ENCODE measurements around the gene PLXNA2. TPM values are rescaled to one million over a fixed set of nuclear protein-coding genes. Genes with fewer than 3 reads are reported as not detected.

PLXNA2 gene
- total and polyA plus RNA-seq, 2 of the 8 experiments (the other 6 are each of a cell fraction or from before 2014, with no cell fraction given): 0.33 to 1.5 TPM

- WGBS, 2 experiments (ENCODE audit: extremely low coverage in 1 of 2, insufficient coverage in 1 of 2, insufficient read length in 1 of 2, insufficient replicate concordance in 2 of 2, low coverage in 1 of 2, low lambda C conversion rate in 2 of 2, missing lambda C conversion rate in 1 of 2): 92% methylated on average over 7 of the region's 7 CpGs; no CpG with 5 or more reads in 1 of the 2 experiments
- Histone ChIP-seq H3K4ac (replicated peaks; ENCODE audit: insufficient read length, low read depth, low read length) (no peak overlapping the region), H3K4me3 (ENCODE audit: extremely low read depth in 1 of 4, insufficient read depth in 2 of 4, low read depth in 3 of 4, low read length in 4 of 4) (no peak overlapping the region), H2BK20ac (ENCODE audit: low read length) (no peak overlapping the region), H3K4me2 (ENCODE audit: insufficient read depth in 1 of 2, low read depth in 2 of 2, low read length in 2 of 2) (no peak overlapping the region), H3K79me2 (ENCODE audit: control insufficient read depth in 1 of 2, insufficient read depth in 2 of 2, low read length in 2 of 2) (no peaks in the 10 kb centered on the region), H3K27ac (ENCODE audit: low read depth, low read length) (no peak overlapping the region), H3K23ac (ENCODE audit: insufficient read length) (no peak overlapping the region), H4K91ac (replicated peaks; ENCODE audit: insufficient read length, low read length) (no peak overlapping the region), H3K23me2 (ENCODE audit: low read depth, low read length) (no peaks in the 10 kb centered on the region), H3K4me1 (replicated peaks in 1 of 4; ENCODE audit: control insufficient read depth in 3 of 4, insufficient read depth in 4 of 4, low read length in 3 of 4) (peaks cover 0 to 4% (median 3%) of the 10 kb centered on the region in 4 experiments; a peak in 5 of 7 replicates), H2BK15ac (ENCODE audit: low read length) (no peak overlapping the region), H3K14ac (ENCODE audit: insufficient read length) (no peak overlapping the region), H2BK12ac (ENCODE audit: low read depth, low read length) (no peak overlapping the region), H3K27me3 (replicated peaks in 1 of 4; ENCODE audit: control insufficient read depth in 3 of 4, extremely low read depth in 1 of 4, insufficient read depth in 3 of 4, low read length in 3 of 4) (no peaks in the 10 kb centered on the region), H3K9me3 (ENCODE audit: insufficient read depth in 2 of 2, low read depth in 1 of 2, low read length in 1 of 2) (no peaks in the 10 kb centered on the region), H2AK5ac (ENCODE audit: low read depth, low read length) (no peak overlapping the region), H4K5ac (ENCODE audit: insufficient read length, low read depth, low read length) (no peak overlapping the region), H4K8ac (ENCODE audit: extremely low read depth, insufficient read depth, low read length) (no peak overlapping the region), H2BK120ac (replicated peaks; ENCODE audit: low read depth, low read length) (no peak overlapping the region), H2AFZ (ENCODE audit: low read length) (no peak overlapping the region), H3K56ac (replicated peaks; ENCODE audit: insufficient read length, low read depth, low read length) (no peak overlapping the region), H4K20me1 (replicated peaks in 1 of 2; ENCODE audit: control insufficient read depth in 1 of 2, insufficient read depth in 2 of 2, low read length in 2 of 2) (no peaks in the 10 kb centered on the region), H2BK5ac (ENCODE audit: low read depth, low read length) (no peak overlapping the region), H3K18ac (ENCODE audit: extremely low read depth, low read length) (no peak overlapping the region), H3K36me3 (ENCODE audit: control insufficient read depth in 2 of 4, insufficient read depth in 4 of 4, low read length in 3 of 4) (no peaks in the 10 kb centered on the region), H3K79me1 (ENCODE audit: low read depth, low read length) (no peaks in the 10 kb centered on the region), H3K9ac (replicated peaks in 1 of 4; ENCODE audit: extremely low read depth in 1 of 4, low read depth in 3 of 4, low read length in 3 of 4) (no peak overlapping the region)
- ChIA-PET POLR2A (ENCODE audit: partially characterized antibody) (no interaction called here), CTCF (ENCODE audit: partially characterized antibody) (interaction anchor here (1.4 to 3.3 kb wide), 2 partner anchors 11 to 180 kb away, joined by 4 to 16 read pairs; no protein-coding TSS in a partner anchor)
- TF ChIP-seq JUND (IDR thresholded peaks at IDR 0.05; ENCODE audit: low read length): no peak
- no peak for TF ChIP-seq BRCA1 (IDR thresholded peaks at IDR 0.05; ENCODE audit: low read depth, low read length)
- no peak for TF ChIP-seq SIX5 (IDR thresholded peaks at IDR 0.05; ENCODE audit: low read depth, low read length)
- no peak for TF ChIP-seq TAF7 (optimal IDR thresholded peaks at IDR 0.05; ENCODE audit: borderline replicate concordance, low read depth, low read length)
- TF ChIP-seq BACH1 (IDR thresholded peaks at IDR 0.05; ENCODE audit: low read length): no peak
- no peak for TF ChIP-seq TAF1 (IDR thresholded peaks at IDR 0.05; ENCODE audit: low read depth, low read length)
- no peak for TF ChIP-seq GABPA (IDR thresholded peaks at IDR 0.05; ENCODE audit: borderline replicate concordance, insufficient read depth, low read length)
- TF ChIP-seq CBX5 (IDR thresholded peaks at IDR 0.05; ENCODE audit: low read depth, low read length): no peak
- TF ChIP-seq NRF1 (IDR thresholded peaks at IDR 0.05; ENCODE audit: low read depth, low read length): no peak
- no peak for FAIRE-seq
- no peak for DNase-seq (ENCODE audit: low read depth in 1 of 2, low spot score in 2 of 2)
These were observed 190.5 kb downstream of the PLXNA2 start for GRCh38 chr1:208053661-208054060.
